ENCODE data around the gene REV1. TPM values are rescaled to one million over a fixed set of nuclear protein-coding genes. Genes with fewer than 3 reads are reported as not detected.
"Not testable (repeated sequence)": the region's sequence is repeated elsewhere in the genome, so short reads cannot be mapped to it uniquely, and the experiment has no call there.

Gene REV1
- total RNA-seq, 2 donors from 2014 or later = 29.7 to 37.4 TPM

DNA sequence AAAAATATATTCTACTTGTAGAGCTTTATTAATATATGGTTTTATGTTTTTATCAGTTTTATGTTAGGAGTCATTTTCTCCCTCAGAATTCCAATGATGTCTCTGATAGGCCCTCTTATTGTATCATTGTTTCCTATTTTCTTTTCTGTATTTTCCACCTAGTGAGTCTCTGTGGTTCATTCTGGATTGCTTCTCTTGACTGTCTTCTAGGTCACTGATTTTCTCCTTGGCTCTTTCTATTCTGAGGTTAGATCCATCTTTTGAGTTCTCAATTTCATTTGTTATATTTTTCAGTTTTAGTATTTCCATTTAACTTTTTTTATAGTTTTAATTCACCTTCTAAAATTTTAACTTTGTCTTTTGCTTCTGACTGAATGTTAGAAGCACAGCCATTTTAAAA, 115.1 kb downstream of the REV1 start:
- Histone ChIP-seq H3K27ac (no peak overlapping the region), H3K9me3 (no peaks in the 10 kb centered on the region), H3K4me1 (no peaks in the 10 kb centered on the region), H3K36me3 (peaks cover 9% of the 10 kb centered on the region), H3K4me3 (no peak overlapping the region), H3K9ac (ENCODE audit: low read depth in 2 of 2, low read length in 2 of 2) (no peak overlapping the region), H3K27me3 (no peaks in the 10 kb centered on the region)
- DNase-seq = no peak
- intact Hi-C loops (cut with DNase I) = no loop called here
- no peak for TF ChIP-seq CTCF (IDR thresholded peaks at IDR 0.05)

DNA sequence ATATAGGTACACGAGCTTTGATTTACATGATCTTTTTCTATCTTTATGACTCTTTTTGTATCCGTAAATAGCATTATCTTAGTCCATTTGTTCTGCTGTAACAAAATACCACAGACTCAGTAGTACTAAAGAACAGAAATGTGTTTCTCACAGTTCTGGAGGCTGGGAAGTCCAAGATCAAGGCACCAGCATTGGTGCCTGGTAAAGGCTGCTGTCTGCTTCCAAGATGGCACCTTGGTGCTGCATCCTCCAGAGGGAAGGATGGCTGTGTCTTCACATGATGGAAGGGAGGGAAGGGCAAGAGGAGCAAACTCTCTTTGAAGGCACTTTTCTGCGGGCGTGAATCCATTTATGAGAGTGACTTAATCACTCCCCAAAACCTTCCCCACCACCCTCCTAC, 116.7 kb downstream of the REV1 start:
- Histone ChIP-seq H3K9ac (ENCODE audit: low read depth in 2 of 2, low read length in 2 of 2) (no peak overlapping the region), H3K27ac (no peak overlapping the region), H3K9me3 (no peaks in the 10 kb centered on the region), H3K27me3 (no peaks in the 10 kb centered on the region), H3K4me1 (no peaks in the 10 kb centered on the region), H3K4me3 (no peak overlapping the region), H3K36me3 (peaks cover 5% of the 10 kb centered on the region)
- intact Hi-C loops (cut with DNase I) = no loop called here
- no peak for DNase-seq
- TF ChIP-seq CTCF (IDR thresholded peaks at IDR 0.05) = no peak

- DNase-seq; H3K9me3 ChIP-seq; H3K27me3 ChIP-seq; H3K4me1 ChIP-seq; H3K9ac ChIP-seq (ENCODE audit: low read depth in 2 of 2, low read length in 2 of 2); H3K27ac ChIP-seq; H3K4me3 ChIP-seq; intact Hi-C loops (cut with DNase I): not testable (repeated sequence)
- peaks cover 12% of the 10 kb centered on the region for H3K36me3 ChIP-seq
These were observed 121.0 kb downstream of the REV1 start for GRCh38 chr2:99368854-99369253.

- Histone ChIP-seq H3K4me3 (no peak overlapping the region), H3K27me3 (no peaks in the 10 kb centered on the region), H3K9me3 (no peaks in the 10 kb centered on the region), H3K36me3 (peaks cover 6% of the 10 kb centered on the region), H3K4me1 (no peaks in the 10 kb centered on the region), H3K9ac (ENCODE audit: low read depth in 2 of 2, low read length in 2 of 2) (no peak overlapping the region), H3K27ac (no peak overlapping the region)
- intact Hi-C loops (cut with DNase I) = no loop called here
- no peak for TF ChIP-seq CTCF (IDR thresholded peaks at IDR 0.05)
- no peak for DNase-seq
These were observed 124.2 kb downstream of the REV1 start for GRCh38 chr2:99365661-99366060.

GRCh38 chr2:99356853-99357252, 133.0 kb downstream of the REV1 start:
- Histone ChIP-seq H3K9me3 (no peaks in the 10 kb centered on the region), H3K27ac (no peak overlapping the region), H3K27me3 (no peaks in the 10 kb centered on the region), H3K4me1 (no peaks in the 10 kb centered on the region), H3K36me3 (no peaks in the 10 kb centered on the region), H3K9ac (ENCODE audit: low read depth in 2 of 2, low read length in 2 of 2) (no peak overlapping the region), H3K4me3 (no peak overlapping the region)
- TF ChIP-seq CTCF (IDR thresholded peaks at IDR 0.05) = no peak
- DNase-seq = no peak
- intact Hi-C loops (cut with DNase I) = no loop called here

- H3K9ac ChIP-seq (ENCODE audit: low read depth in 2 of 2, low read length in 2 of 2); H3K27me3 ChIP-seq; H3K4me3 ChIP-seq; intact Hi-C loops (cut with DNase I); H3K4me1 ChIP-seq; DNase-seq; H3K36me3 ChIP-seq; H3K27ac ChIP-seq; H3K9me3 ChIP-seq: not testable (repeated sequence)
These were observed 135.0 kb downstream of the REV1 start for GRCh38 chr2:99354825-99355224.

GRCh38 chr2:99354070-99354469, 135.7 kb downstream of the REV1 start:
- TF ChIP-seq CTCF (IDR thresholded peaks at IDR 0.05) = no peak

More at GRCh38 chr2:99354070-99354469, 135.7 kb downstream of the REV1 start:
- H3K27ac ChIP-seq = no peak overlapping the region
- H3K4me3 ChIP-seq = no peak overlapping the region
- no peaks in the 10 kb centered on the region for H3K4me1 ChIP-seq
- H3K9me3 ChIP-seq = no peaks in the 10 kb centered on the region
- intact Hi-C loops (cut with DNase I) = no loop called here
- no peak for DNase-seq
- no peak overlapping the region for H3K9ac ChIP-seq (ENCODE audit: low read depth in 2 of 2, low read length in 2 of 2)
- H3K27me3 ChIP-seq = no peaks in the 10 kb centered on the region
- no peaks in the 10 kb centered on the region for H3K36me3 ChIP-seq
